Hepatocyte (in vitro differentiated cells): Measurements from ENCODE around the gene CCDC110. TPM values are rescaled to one million over a fixed set of nuclear protein-coding genes. Genes with fewer than 3 reads are reported as not detected.

Experiments used
- DNase-seq: peaks from one replicate; pipeline ENCODE4 v3.0.0-alpha.2; 2016; ENCODE audit warnings: low spot score
- H2AFZ ChIP-seq: fragments of 200-600 bp; sonication (generic); 2 replicates; pipeline ENCODE4 v1.6.0; 2016; ENCODE audit warnings: antibody characterized with exemption, mild to moderate bottlenecking
- H3K27ac ChIP-seq: fragments of 200-600 bp; sonication (generic); 2 replicates; pipeline ENCODE4 v1.5.1; 2016; ENCODE audit warnings: mild to moderate bottlenecking
- H3K27me3 ChIP-seq: fragments of 200-600 bp; sonication (generic); 2 replicates; pipeline ENCODE4 v1.6.1; 2016
- H3K36me3 ChIP-seq: fragments of 200-600 bp; sonication (generic); replicated peaks from 2 replicates; pipeline ENCODE4 v1.5.1; 2016; ENCODE audit warnings: low read depth; ENCODE audit not compliant: insufficient read depth
- H3K4me1 ChIP-seq: fragments of 200-600 bp; sonication (generic); 2 replicates; pipeline ENCODE4 v1.5.1; 2016; ENCODE audit warnings: mild to moderate bottlenecking, moderate library complexity; ENCODE audit not compliant: insufficient read depth
- H3K4me2 ChIP-seq: fragments of 200-600 bp; sonication (generic); 2 replicates; pipeline ENCODE4 v1.6.0; 2016
- H3K4me3 ChIP-seq: fragments of 200-600 bp; sonication (generic); 2 replicates; pipeline ENCODE4 v1.5.1; 2016; ENCODE audit warnings: mild to moderate bottlenecking
- H3K79me2 ChIP-seq: fragments of 200-600 bp; sonication (generic); 2 replicates; pipeline ENCODE4 v1.6.0; 2017; ENCODE audit warnings: mild to moderate bottlenecking
- H3K9me2 ChIP-seq: fragments of 200-600 bp; sonication (generic); replicated peaks from 2 replicates; pipeline ENCODE4 v1.6.0; 2017; ENCODE audit warnings: mild to moderate bottlenecking; ENCODE audit not compliant: insufficient read depth
- H3K9me3 ChIP-seq: fragments of 200-600 bp; sonication (generic); 2 replicates; pipeline ENCODE4 v1.5.1; 2016; ENCODE audit warnings: low read depth, mild to moderate bottlenecking
- H4K20me1 ChIP-seq: fragments of 200-600 bp; sonication (generic); 2 replicates; pipeline ENCODE4 v1.6.0; 2016; ENCODE audit warnings: mild to moderate bottlenecking; ENCODE audit not compliant: insufficient read depth, poor library complexity, severe bottlenecking
- EZH2 ChIP-seq: fragments of 200-600 bp; sonication (generic); IDR thresholded peaks from 2 replicates; pipeline ENCODE4 v1.6.1; 2016; ENCODE audit warnings: antibody characterized with exemption, mild to moderate bottlenecking, borderline replicate concordance
- EZH2phosphoT487 ChIP-seq: fragments of 200-600 bp; sonication (generic); IDR thresholded peaks from one replicate; pipeline ENCODE4 v1.6.1; 2018; ENCODE audit warnings: antibody characterized with exemption, mild to moderate bottlenecking, low read depth, moderate library complexity; ENCODE audit not compliant: unreplicated experiment, severe bottlenecking
- WGBS: methylation state at CpG from one replicate; pipeline ENCODE4 v1.1.6; 2016; ENCODE audit warnings: low lambda C conversion rate; ENCODE audit errors: missing lambda C conversion rate; 5-methylcytosine and 5-hydroxymethylcytosine counted together
- polyA plus RNA-seq: library from polyadenylated mRNA; unstranded; fragments of >200 nt; fragmentation: Nextera tagmentation; extraction: Ambion mirVana; gene quantifications from 2 replicates; pipeline ENCODE4 v1.2.1, GENCODE V29; 2016
- total RNA-seq: library from RNA; depleted of rRNA; stranded (reverse); fragments of >200 nt; gene quantifications from 2 replicates; pipeline ENCODE4 v1.2.3, GENCODE V29; 2014
- TF ChIP-seq, protein P1 (sequence below): fragments of 200-600 bp; sonication (generic); IDR thresholded peaks from 2 replicates; pipeline ENCODE4 v1.5.1; 2016; ENCODE audit warnings: antibody characterized with exemption, mild to moderate bottlenecking; ENCODE audit not compliant: poor library complexity

CCDC110 gene
- total and polyA plus RNA-seq, 2 experiments from 2014 or later, result 0.16 to 0.73 TPM

DNA sequence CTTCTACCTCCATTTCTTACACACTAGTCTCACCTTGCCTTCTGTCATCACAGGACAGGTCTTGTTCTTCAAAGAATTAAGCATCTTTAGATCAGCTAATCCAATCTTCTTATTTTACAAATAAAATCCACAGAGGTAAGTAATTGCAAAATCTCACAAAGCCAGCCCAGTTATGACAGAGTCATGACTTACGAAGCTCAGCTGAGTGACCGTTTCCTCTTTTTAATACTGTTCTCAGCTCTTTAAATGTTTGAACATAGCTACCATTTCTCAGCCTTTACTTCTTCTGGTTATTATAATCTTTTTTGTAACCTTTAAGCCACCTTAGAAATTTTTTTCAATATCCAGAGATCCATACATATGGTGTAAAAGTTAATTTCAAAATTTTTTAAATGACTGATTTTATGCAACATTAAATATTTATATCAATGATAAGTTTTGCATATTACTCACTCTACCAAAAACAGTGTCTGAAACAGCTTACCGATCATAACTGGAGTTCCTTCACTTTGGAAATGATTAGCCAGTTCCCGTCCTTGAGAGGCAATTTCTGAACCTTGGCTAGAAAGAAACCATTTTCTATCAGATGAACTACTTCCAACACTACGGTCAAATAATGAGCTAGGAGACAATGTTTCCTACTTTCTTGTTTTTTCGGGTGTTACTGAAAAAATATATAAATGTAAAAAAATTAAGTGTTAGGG is 66.1 kb downstream of the CCDC110 start:
- Histone ChIP-seq H3K9me3 (no peaks in the 10 kb centered on the region), H3K79me2 (no peaks in the 10 kb centered on the region), H4K20me1 (no peaks in the 10 kb centered on the region), H3K4me3 (no peak overlapping the region), H2AFZ (no peak overlapping the region), H3K36me3 (no peaks in the 10 kb centered on the region), H3K27me3 (no peaks in the 10 kb centered on the region), H3K4me2 (no peak overlapping the region), H3K27ac (no peak overlapping the region), H3K9me2 (no peaks in the 10 kb centered on the region), H3K4me1 (no peaks in the 10 kb centered on the region)
- no peak for TF ChIP-seq EZH2
- no peak for TF ChIP-seq EZH2phosphoT487
- no peak for DNase-seq
- WGBS, result 93% methylated on average over 6 of the region's 6 CpGs

DNA sequence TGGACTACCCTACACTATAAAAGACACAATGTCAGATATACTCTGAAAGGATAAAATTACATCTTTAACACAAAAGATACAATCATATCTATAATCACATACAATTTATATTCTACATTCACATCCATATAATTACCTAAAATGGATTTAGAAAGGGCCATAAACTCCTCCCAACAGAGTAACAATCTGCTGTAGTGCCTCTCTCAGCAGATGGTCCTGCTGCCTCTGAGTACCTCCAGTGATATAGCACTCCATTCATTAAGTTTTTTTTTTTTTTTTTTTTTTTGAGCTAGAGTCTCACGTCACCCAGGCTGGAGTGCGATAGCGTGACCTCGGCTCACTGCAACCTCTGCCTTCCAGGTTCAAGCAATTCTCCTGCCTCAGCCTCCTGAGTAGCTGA is 67.5 kb downstream of the CCDC110 start:
- Histone ChIP-seq H3K4me3 (no peak overlapping the region), H4K20me1 (no peaks in the 10 kb centered on the region), H2AFZ (no peak overlapping the region), H3K9me2 (no peaks in the 10 kb centered on the region), H3K36me3 (no peaks in the 10 kb centered on the region), H3K4me2 (no peak overlapping the region), H3K9me3 (no peaks in the 10 kb centered on the region), H3K27me3 (no peaks in the 10 kb centered on the region), H3K79me2 (no peaks in the 10 kb centered on the region), H3K4me1 (no peaks in the 10 kb centered on the region), H3K27ac (no peak overlapping the region)
- 100% methylated on average over 4 of the region's 4 CpGs for WGBS
- no peak for DNase-seq
- TF ChIP-seq, protein P1, sequence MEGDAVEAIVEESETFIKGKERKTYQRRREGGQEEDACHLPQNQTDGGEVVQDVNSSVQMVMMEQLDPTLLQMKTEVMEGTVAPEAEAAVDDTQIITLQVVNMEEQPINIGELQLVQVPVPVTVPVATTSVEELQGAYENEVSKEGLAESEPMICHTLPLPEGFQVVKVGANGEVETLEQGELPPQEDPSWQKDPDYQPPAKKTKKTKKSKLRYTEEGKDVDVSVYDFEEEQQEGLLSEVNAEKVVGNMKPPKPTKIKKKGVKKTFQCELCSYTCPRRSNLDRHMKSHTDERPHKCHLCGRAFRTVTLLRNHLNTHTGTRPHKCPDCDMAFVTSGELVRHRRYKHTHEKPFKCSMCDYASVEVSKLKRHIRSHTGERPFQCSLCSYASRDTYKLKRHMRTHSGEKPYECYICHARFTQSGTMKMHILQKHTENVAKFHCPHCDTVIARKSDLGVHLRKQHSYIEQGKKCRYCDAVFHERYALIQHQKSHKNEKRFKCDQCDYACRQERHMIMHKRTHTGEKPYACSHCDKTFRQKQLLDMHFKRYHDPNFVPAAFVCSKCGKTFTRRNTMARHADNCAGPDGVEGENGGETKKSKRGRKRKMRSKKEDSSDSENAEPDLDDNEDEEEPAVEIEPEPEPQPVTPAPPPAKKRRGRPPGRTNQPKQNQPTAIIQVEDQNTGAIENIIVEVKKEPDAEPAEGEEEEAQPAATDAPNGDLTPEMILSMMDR, result no peak
- TF ChIP-seq EZH2phosphoT487 (no peak), EZH2 (no peak)

DNA sequence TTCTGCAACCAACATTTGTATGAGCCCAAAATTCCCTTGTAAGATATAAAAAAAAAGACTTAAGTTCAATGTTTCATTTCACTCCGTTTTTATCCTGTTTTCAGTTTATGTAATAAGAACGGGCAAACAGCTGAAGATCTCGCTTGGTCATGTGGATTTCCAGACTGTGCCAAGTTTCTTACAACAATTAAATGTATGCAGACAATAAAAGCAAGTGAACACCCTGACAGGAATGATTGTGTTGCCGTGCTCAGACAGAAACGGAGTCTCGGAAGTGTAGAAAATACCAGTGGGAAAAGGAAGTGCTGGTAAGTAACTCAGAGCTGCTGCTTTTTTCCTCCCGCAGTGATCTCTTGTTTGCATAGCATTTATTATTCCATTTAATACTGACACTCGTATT is 72.1 kb downstream of the CCDC110 start:
- 91% methylated on average over 8 of the region's 8 CpGs for WGBS
- H3K9me3 ChIP-seq, result no peaks in the 10 kb centered on the region
- H3K27me3 ChIP-seq, result no peaks in the 10 kb centered on the region
- no peaks in the 10 kb centered on the region for H3K4me1 ChIP-seq
- DNase-seq, result no peak
- no peak overlapping the region for H3K4me2 ChIP-seq
- TF ChIP-seq, protein P1, result no peak
- TF ChIP-seq EZH2phosphoT487 (no peak), EZH2 (no peak)
- no peak overlapping the region for H2AFZ ChIP-seq
- no peak overlapping the region for H3K27ac ChIP-seq
- H3K79me2 ChIP-seq, result no peaks in the 10 kb centered on the region
- no peaks in the 10 kb centered on the region for H3K9me2 ChIP-seq
- no peaks in the 10 kb centered on the region for H3K36me3 ChIP-seq
- H4K20me1 ChIP-seq, result no peaks in the 10 kb centered on the region
- H3K4me3 ChIP-seq, result no peak overlapping the region

DNA sequence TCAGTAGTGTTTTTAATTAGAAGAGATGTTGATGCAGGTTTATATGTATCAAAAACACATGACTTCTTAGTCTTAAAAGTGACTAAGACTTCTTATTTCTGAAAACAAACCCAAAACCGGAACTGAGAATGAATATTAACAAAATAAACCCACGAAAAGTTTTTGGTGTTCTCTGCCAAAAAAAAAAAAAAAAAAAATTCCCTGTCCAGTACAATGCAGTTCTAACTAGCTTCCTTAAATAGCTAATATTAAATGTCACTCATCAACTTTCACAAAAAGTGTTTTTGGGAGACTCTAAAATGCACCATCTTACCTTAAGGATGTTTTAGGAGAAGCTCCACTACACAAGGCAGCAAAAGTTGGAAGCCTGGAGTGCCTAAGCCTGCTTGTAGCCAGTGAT is 72.9 kb downstream of the CCDC110 start:
- H3K79me2 ChIP-seq, result no peaks in the 10 kb centered on the region
- 95% methylated on average over 2 of the region's 2 CpGs for WGBS
- H3K9me2 ChIP-seq, result no peaks in the 10 kb centered on the region
- no peak overlapping the region for H3K27ac ChIP-seq
- no peaks in the 10 kb centered on the region for H3K4me1 ChIP-seq
- H4K20me1 ChIP-seq, result no peaks in the 10 kb centered on the region
- H3K4me2 ChIP-seq, result no peak overlapping the region
- DNase-seq, result no peak
- H3K9me3 ChIP-seq, result no peaks in the 10 kb centered on the region
- no peaks in the 10 kb centered on the region for H3K27me3 ChIP-seq
- no peaks in the 10 kb centered on the region for H3K36me3 ChIP-seq
- no peak overlapping the region for H2AFZ ChIP-seq
- TF ChIP-seq, protein P1, result no peak
- TF ChIP-seq EZH2, result no peak
- TF ChIP-seq EZH2phosphoT487, result no peak
- no peak overlapping the region for H3K4me3 ChIP-seq
